B cell (primary cell): ENCODE results near the gene SPOCK1.

Experiments
- CTCF ChIP-seq: fragments of 200-600 bp; IDR thresholded peaks from one replicate; pipeline ENCODE4 v1.8.0; 2022; ENCODE audit warnings: antibody characterized with exemption, mild to moderate bottlenecking
- EZH2 ChIP-seq: IDR thresholded peaks from 2 replicates; pipeline ENCODE4 v1.6.1; 2012; ENCODE audit warnings: borderline replicate concordance, low read depth, mild to moderate bottlenecking, moderate library complexity, low read length; ENCODE audit not compliant: insufficient read depth, poor library complexity, severe bottlenecking

- TF ChIP-seq CTCF = no peak
- no peak for TF ChIP-seq EZH2
Measured at GRCh38 chr5:137218471-137218870, 280.7 kb downstream of the SPOCK1 start.
